ENCODE results near the gene RASSF1.
"Not testable (repeated sequence)": the region's sequence is repeated elsewhere in the genome, so short reads cannot be mapped to it uniquely, and the experiment has no call there.

Gene RASSF1

GRCh38 chr3:50284121-50284520 lies 56.5 kb downstream of the RASSF1 start:
- not testable (repeated sequence) for DNase-seq (ENCODE audit: low read depth in 2 of 2)
